ENCODE measurements around the gene TRAIP. TPM values are rescaled to one million over a fixed set of nuclear protein-coding genes. Genes with fewer than 3 reads are reported as not detected.
A peak's percentile ranks its signal among the peaks of the same experiment; 100 is the strongest.
"Not testable (repeated sequence)": the region's sequence is repeated elsewhere in the genome, so short reads cannot be mapped to it uniquely, and the experiment has no call there.

Gene TRAIP, protein sequence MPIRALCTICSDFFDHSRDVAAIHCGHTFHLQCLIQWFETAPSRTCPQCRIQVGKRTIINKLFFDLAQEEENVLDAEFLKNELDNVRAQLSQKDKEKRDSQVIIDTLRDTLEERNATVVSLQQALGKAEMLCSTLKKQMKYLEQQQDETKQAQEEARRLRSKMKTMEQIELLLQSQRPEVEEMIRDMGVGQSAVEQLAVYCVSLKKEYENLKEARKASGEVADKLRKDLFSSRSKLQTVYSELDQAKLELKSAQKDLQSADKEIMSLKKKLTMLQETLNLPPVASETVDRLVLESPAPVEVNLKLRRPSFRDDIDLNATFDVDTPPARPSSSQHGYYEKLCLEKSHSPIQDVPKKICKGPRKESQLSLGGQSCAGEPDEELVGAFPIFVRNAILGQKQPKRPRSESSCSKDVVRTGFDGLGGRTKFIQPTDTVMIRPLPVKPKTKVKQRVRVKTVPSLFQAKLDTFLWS
- 5.6 TPM for polyA plus RNA-seq (2013, experiment 1 of 2; ENCODE audit: insufficient read length)
- 5.5 TPM for polyA plus RNA-seq (2013, experiment 2 of 2; ENCODE audit: insufficient read length)

GRCh38 chr3:49856181-49857005 lies at the start of gene TRAIP:
TRAIP (minus strand) TSS chr3:49856564; CDS start chr3:49856453, 111 bp downstream.
- DNase-seq: peak; percentile 91

GRCh38 chr3:49904448-49904847 lies 48.1 kb upstream of the TRAIP start:
- not testable (repeated sequence) for DNase-seq

GRCh38 chr3:49903451-49904424 lies 47.4 kb upstream of the TRAIP start, which contains the start of gene MST1R:
MST1R (minus strand) TSS chr3:49903873; CDS start chr3:49903609, 264 bp downstream.
- peak; percentile 12 for DNase-seq

GRCh38 chr3:49902511-49903345 lies 46.4 kb upstream of the TRAIP start:
- no peak for DNase-seq

GRCh38 chr3:49901366-49902339 lies 45.3 kb upstream of the TRAIP start:
- DNase-seq: no peak

DNA sequence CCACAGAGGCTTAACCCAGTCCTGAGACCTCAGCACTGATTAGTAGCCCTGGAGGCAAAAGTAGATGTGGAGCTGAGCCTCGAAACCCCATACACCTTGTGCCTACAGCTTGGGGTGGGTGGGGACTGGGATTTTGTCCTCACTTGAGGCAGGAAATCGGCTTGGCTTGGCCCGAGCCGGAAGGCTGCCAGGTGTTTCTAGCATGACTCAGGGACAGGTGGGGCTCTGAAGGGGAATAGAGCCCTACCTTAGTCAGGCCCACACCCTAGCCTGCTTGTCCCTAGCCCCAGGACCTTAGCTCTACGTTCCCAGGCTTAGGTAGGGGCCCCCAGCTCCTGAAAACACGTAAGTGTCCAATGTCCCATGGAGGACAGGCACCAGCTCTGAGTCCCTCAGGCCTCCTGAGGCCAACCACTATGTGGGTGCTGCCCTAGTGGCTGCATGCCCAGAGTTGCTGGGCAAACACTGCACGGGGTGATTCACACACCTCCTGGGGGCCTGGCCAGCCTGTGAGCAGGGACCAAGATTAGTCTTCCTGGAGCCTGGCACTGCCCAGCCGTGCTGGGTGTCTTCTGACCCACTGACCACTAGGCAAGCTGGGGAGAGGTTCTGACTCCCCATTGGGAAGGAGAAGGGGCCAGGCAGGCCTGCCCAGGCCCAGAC lies 44.3 kb upstream of the TRAIP start:
- no peak for DNase-seq

GRCh38 chr3:49899815-49900214 lies 43.5 kb upstream of the TRAIP start:
- no peak for DNase-seq

DNA sequence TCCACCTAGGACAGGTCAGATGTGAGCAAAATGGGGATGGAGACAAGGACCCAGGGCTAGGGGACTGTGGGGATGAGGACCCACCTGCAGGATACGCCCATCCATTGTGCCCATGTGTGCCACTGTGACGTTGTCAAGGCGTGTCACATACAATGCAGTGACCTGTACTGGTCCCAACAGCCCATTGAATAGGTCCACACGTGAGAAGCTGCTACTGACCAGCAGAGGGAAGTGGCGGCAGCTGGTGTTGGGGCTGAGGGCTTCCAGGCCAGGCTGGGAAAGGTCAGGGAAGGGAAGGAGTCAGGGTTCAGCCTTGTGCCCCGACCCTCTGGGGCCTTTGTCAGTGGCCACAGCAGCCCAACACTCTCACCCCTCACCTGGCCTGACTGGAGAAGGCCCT lies 42.6 kb upstream of the TRAIP start:
- no peak for DNase-seq

GRCh38 chr3:49896345-49896744 lies 40.0 kb upstream of the TRAIP start:
- no peak for DNase-seq

DNA sequence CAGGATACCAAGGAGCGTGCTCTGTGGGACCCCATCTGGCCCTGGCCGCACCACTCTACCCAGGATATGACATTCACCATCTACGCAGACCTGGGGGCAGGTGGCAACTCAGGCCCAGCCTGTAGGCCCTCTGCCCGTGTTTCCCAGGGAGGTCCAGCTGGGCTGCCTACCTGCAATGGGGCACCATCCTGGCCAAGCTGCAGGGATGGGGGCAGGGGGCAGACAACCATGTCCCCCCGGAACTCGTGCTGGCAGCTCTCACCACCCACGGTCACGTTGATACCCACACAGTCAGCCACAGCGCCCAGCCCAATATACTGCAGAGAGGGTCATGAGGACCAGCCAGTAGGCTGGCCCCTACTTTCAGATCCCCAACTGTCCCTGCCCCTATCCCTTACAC lies 39.4 kb upstream of the TRAIP start:
- DNase-seq: no peak

GRCh38 chr3:49889296-49889695 lies 32.9 kb upstream of the TRAIP start:
- no peak for DNase-seq

DNA sequence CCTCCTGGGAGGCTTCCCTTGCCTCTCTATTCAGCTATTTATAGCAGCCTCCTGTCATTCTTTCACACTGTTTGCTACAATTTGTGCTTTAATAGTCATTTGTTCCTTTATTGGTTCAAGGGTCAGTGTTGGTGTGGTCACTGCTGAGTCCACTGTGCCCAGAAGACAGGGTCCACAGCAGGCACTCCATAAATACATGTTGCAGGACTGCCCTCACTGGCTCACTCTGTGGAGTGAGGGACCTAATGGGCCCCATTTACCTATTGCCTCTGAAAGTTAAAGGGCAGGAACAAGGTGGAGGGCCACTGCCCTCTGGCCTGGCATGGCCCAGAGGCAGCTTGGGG lies 30.5 kb upstream of the TRAIP start:
- DNase-seq: no peak

- no peak for DNase-seq
Observed at GRCh38 chr3:49883998-49884397, 27.6 kb upstream of the TRAIP start.

DNA sequence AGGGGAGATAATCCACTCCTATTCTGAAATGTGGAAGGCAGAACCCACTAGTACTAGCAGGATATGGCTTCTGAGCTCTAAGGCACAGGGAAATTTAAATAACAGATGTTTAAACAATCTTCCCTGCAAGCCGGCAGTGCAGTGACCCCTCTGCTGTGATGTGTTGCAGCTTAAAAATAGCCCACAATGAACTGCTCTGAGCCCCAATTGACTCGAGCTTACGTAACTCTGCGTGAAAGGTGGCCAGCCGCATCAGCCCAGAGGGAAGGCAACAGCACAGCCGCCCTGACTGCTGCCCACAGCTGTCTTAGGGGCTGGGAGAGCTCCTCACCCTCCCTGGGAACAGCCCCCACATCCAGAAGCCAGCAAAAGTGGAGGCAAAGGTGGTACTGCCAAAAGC lies 25.8 kb upstream of the TRAIP start:
- DNase-seq: no peak

- no peak for DNase-seq
Observed at GRCh38 chr3:49880581-49881315, 24.4 kb upstream of the TRAIP start.

- no peak for DNase-seq
Observed at GRCh38 chr3:49879721-49880120, 23.4 kb upstream of the TRAIP start.

DNA sequence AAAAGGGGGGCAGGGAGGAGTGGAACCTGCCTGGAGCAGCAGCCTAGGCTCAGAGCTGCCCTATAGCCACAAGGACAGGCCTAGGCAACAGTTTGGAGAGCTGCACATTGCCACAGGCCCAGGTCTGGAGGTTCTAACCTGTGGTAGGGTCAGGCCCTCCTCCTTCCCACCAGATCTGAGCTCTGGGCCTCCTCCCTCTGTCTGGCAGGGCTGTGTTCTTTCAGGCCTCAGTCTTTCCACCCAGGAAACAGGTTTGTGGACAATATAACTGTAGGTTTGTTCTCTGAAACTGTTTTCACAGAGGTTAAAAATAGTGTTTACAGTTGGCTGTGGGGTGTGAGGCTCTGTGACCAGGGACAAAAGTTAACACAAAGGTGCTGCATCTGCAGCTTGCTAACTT lies 22.3 kb upstream of the TRAIP start:
- DNase-seq: no peak

DNA sequence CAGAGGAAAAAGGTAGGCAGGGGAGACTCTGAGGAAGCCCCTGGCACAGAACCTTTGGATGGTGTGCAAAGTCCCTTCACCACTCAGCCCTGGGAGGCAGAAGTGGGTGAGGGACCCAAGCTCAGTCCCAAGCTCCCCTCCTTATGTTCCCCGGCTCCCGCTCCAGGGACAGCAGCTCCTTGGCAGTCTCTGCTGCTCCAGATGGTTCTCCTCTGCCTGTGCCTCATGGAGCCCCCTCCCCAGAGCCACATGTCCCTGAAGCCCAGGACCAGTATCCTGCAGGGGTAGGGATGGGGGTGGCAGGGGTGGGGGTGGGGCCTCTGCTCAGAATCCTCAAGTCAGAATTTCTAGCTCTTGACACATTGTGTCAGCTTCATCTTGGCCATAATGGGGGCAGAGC lies 21.4 kb upstream of the TRAIP start:
- DNase-seq: no peak

- no peak for DNase-seq
Observed at GRCh38 chr3:49876567-49876966, 20.2 kb upstream of the TRAIP start.
